ENCODE data around the gene ANKRD33.

- TF ChIP-seq, protein P1, sequence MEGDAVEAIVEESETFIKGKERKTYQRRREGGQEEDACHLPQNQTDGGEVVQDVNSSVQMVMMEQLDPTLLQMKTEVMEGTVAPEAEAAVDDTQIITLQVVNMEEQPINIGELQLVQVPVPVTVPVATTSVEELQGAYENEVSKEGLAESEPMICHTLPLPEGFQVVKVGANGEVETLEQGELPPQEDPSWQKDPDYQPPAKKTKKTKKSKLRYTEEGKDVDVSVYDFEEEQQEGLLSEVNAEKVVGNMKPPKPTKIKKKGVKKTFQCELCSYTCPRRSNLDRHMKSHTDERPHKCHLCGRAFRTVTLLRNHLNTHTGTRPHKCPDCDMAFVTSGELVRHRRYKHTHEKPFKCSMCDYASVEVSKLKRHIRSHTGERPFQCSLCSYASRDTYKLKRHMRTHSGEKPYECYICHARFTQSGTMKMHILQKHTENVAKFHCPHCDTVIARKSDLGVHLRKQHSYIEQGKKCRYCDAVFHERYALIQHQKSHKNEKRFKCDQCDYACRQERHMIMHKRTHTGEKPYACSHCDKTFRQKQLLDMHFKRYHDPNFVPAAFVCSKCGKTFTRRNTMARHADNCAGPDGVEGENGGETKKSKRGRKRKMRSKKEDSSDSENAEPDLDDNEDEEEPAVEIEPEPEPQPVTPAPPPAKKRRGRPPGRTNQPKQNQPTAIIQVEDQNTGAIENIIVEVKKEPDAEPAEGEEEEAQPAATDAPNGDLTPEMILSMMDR (conservative IDR thresholded peaks at IDR 0.05; ENCODE audit: low read depth, low read length) = no peak
- no peak for TF ChIP-seq POLR2A (IDR thresholded peaks at IDR 0.05; ENCODE audit: low read depth, low read length)
- TF ChIP-seq ELK1 (IDR thresholded peaks at IDR 0.05; ENCODE audit: borderline replicate concordance, low read depth, low read length) = no peak
- no peak for TF ChIP-seq RCOR1 (IDR thresholded peaks at IDR 0.05; ENCODE audit: insufficient replicate concordance, low read length)
- no peak for TF ChIP-seq MXI1 (IDR thresholded peaks at IDR 0.05; ENCODE audit: borderline replicate concordance, low read depth, low read length)
- no peak for TF ChIP-seq BHLHE40 (IDR thresholded peaks at IDR 0.05; ENCODE audit: low read depth, low read length)
- TF ChIP-seq MAFK (IDR thresholded peaks at IDR 0.05; ENCODE audit: low read depth, low read length) = no peak
- no peak for TF ChIP-seq FOS (IDR thresholded peaks at IDR 0.05; ENCODE audit: low read depth, low read length)
- no peak for TF ChIP-seq SMC3 (IDR thresholded peaks at IDR 0.05; ENCODE audit: low read depth, low read length)
- TF ChIP-seq MAZ (IDR thresholded peaks at IDR 0.05; ENCODE audit: borderline replicate concordance, low read depth, low read length) = no peak
- no peak for TF ChIP-seq RAD21 (IDR thresholded peaks at IDR 0.05; ENCODE audit: low read length)
- no peak for TF ChIP-seq CEBPB (IDR thresholded peaks at IDR 0.05; ENCODE audit: low read depth, low read length)
Measured at GRCh38 chr12:51846911-51847642, 40.8 kb upstream of the ANKRD33 start.

Measured in IMR-90 (cell line).